GM21423 (cell line): ENCODE measurements around the gene UGT1A8.
"Not testable (repeated sequence)": the region's sequence is repeated elsewhere in the genome, so short reads cannot be mapped to it uniquely, and the experiment has no call there.

Experiments used
- ATAC-seq: cut with Tn5 transposase; IDR thresholded peaks from one replicate; pipeline ENCODE4 v1.9.1; 2021; ENCODE audit warnings: mild to moderate bottlenecking, moderate library complexity; ENCODE audit not compliant: unreplicated experiment

UGT1A8 gene

GRCh38 chr2:233711312-233712008 is 94.0 kb downstream of the UGT1A8 start:
- no peak for ATAC-seq

DNA sequence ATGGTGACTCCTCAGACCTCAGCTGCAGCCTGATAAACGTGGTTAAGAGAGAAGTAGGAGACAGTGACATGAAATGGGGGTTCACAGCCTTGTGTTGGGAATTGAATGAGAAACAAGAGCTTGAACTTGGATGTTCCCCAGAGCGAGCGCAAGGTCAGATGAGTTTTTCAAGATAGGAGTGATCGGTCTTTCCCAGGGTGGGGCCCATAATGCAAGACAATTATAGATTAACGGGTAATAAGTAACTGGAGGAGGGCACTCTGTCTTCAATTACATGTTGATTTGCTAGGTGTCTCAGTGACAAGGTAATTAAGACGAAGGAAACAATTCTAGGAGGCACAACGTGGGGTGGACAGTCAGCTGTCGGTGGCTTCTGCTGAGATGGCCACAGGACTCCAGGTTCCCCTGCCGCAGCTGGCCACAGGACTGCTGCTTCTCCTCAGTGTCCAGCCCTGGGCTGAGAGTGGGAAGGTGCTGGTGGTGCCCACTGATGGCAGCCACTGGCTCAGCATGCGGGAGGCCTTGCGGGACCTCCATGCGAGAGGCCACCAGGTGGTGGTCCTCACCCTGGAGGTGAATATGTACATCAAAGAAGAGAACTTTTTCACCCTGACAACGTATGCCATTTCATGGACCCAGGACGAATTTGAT is 95.3 kb downstream of the UGT1A8 start, which contains the start of gene UGT1A5:
UGT1A5 (plus strand) TSS at position 297 of the 651 bp plus-strand sequence; CDS start at position 382, 85 bp downstream.
- ATAC-seq, result no peak

DNA sequence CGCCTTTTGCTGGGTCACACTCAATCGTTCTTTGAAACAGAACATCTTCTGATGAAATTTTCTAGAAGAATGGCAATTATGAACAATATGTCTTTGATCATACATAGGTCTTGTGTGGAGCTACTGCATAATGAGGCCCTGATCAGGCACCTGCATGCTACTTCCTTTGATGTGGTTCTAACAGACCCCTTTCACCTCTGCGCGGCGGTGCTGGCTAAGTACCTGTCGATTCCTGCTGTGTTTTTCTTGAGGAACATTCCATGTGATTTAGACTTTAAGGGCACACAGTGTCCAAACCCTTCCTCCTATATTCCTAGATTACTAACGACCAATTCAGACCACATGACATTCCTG is 95.8 kb downstream of the UGT1A8 start:
- ATAC-seq, result no peak

DNA sequence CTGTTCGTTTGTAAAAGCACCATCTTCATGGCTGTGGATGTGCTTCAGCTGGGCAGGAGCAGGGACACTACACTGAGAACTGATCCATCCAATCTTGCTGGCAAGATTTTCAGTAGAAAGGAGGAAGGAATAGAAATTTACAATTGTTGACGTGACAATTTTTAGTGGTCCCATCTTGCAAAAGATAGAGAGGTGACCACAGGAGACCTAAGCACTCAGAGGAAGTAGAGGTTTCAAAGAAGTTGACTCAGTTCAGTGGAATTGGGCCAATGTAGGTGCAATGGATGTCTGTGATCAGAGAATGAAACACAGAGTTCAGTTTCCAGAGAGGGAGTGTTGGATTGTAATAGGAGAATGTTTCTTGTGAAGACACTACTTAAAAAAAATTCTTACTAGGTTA is 96.7 kb downstream of the UGT1A8 start:
- no peak for ATAC-seq

DNA sequence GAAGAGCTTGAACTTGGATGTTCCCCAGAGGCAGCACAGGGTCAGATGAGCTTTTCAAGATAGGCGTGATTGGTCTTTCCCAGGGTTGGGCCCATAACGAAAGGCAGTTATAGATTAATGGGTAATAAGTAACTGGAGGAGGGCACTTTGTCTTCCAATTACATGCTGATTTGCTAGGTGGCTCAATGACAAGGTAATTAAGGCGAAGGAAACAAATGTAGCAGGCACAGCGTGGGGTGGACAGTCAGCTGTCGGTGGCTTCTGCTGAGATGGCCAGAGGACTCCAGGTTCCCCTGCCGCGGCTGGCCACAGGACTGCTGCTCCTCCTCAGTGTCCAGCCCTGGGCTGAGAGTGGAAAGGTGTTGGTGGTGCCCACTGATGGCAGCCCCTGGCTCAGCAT is 101.1 kb downstream of the UGT1A8 start, which contains the start of gene UGT1A4:
UGT1A4 (plus strand) TSS at position 185 of the 400 bp plus-strand sequence; CDS start at position 270, 85 bp downstream.
- ATAC-seq, result no peak

GRCh38 chr2:233728723-233729301 is 111.4 kb downstream of the UGT1A8 start, which contains the start of gene UGT1A3:
Gene UGT1A3 (plus strand): TSS chr2:233729042. CDS start chr2:233729127, 85 bp downstream.
- ATAC-seq, result no peak

DNA sequence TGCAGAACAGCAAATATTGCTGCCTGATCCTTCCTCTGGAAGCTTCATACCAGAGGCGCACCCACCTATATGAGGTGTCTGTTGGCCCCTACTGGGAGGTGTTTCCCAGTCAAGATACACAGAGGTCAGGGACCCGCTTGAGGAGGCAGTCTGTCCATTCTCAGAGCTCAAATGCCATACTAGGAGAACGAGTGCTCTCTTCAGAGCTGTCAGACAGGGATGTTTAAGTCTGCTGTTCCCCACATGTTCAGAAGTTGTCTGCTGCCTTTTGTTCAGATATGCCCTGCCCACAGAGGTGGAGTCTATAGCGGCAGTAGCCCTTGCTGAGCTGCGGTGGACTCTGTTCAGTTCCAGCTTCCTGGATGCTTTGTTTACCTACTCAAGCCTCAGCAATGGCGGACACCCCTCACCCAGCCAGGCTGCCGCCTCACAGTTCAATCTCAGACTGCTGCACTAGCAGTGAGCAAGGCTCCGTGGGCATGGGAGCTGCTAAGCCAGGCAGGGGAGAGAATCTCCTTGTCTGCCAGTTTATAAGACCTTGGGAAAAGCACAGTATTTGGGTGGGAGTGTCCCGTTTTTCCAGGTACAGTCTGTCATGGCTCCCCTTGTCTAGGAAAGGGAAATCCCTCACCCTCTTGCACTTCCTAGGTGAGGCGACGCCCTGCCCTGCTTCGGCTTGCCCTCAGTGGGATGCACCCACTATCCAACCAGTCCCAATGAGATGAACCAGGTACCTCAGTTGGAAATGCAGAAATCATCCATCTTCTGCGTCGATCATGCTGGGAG is 119.6 kb downstream of the UGT1A8 start:
- not testable (repeated sequence) for ATAC-seq

DNA sequence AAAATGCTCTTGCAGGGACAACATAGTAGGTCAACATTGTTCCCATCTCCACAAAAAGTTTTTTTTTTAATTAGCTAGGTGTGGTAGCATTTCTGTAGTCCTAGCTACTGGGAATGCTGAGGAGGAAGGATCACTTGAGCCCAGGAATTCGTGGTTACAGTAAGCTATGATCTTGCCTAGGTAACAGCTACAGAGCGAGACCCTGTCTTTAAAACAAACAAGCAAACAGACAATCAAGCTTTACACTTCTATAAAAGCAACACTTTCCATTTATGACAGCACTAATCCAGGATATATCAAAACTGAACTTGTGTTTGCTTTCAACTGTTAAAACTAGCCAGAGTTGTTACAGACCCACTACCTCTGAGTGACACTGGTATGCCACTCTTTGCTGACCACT is 123.4 kb downstream of the UGT1A8 start:
- no peak for ATAC-seq

GRCh38 chr2:233743464-233744259 is 126.2 kb downstream of the UGT1A8 start:
- ATAC-seq, result no peak

GRCh38 chr2:233745073-233745755 is 127.8 kb downstream of the UGT1A8 start:
- no peak for ATAC-seq

GRCh38 chr2:233745838-233746237 is 128.4 kb downstream of the UGT1A8 start:
- ATAC-seq, result not testable (repeated sequence)

GRCh38 chr2:233746475-233747282 is 129.2 kb downstream of the UGT1A8 start:
- ATAC-seq, result no peak

GRCh38 chr2:233747283-233747544 is 129.8 kb downstream of the UGT1A8 start:
- no peak for ATAC-seq

DNA sequence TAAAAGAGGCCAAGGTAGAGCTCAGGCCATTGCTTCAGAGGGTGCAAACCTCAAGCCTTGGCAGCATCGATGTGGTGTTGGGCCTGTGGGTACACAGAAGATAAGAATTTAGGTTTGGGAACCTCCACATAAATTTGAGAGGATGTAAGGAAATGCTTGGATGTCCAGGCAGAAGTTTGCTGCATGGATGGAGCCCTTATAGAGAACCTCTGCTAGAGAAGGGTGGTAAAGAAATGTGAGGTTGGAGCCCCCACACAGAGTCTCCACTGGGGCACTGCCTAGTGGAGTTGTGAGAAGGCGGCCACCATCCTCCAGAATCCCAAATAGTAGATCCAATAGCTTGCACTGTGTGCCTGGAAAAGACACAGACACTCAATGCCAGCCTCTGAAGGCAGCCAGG is 133.3 kb downstream of the UGT1A8 start:
- ATAC-seq, result not testable (repeated sequence)

DNA sequence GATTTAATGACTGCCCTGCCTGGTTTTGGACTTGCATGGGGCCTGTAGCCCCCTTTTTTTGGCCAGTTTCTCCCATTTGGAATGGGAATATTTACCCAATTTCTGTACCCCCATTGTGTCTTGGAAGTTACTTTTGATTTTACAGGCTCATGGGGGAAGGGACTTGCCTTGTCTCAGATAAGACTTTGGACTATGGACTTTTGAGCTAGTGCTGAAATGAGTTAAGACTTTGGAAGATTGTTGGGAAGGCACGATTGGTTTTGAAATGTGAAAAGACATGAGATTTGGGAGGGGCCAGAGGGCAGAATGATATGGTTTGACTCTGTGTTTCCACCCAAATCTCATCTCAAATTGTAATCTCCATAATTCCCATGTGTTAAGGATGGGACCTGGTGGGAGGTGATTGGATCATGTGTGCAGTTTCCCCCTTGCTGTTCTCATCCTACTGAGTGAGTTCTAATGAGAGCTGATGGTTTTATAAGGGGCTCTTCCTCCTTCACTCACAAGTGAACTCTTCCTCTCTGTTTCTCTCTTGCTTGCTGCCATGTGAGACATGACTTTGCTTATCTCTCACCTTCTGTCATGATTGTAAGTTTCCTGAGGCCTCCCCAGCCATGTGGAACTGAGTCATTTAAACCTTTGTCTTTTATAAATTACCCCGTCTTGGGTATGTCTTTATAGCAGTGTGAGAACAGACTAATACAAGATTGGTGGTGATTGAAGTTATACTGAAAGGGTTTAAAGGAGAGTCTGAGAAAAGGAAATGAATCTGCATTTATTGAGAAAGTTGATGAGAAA is 134.0 kb downstream of the UGT1A8 start:
- ATAC-seq, result not testable (repeated sequence)

DNA sequence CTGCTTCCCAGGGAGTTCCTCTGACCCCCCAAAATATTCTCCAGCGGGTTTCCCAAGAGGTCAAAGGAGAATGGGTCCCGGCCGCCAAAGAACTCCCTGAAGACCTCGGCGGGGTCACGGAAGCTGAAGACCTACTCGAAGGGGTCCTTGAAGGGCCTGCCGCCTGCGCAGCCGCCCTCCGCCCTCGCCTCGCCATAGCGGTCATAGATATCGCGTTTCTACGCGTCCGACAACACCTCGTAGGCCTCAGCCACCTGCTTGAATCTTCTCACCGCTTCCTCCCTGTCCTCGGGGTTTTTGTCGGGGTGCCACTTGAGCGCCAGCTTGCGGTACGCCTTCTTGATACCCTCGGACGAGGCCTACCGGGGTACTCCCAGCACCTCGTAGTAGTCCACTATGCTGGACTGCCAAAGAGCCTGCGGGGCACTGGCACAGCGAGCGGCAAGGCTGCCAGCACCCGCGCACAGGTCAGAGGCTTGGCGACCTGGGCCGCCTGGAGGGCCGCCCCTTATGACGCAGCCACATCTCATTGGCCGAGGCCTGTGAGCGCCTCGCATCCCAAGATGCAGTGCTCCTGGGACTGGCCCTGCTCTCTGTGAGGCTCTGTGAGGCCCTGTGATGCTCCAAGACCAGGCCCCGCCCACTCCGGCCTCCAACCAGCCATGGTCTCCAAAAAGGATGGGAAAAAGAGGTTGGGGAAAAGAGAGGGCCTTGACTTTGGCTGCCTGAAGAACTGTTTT is 137.6 kb downstream of the UGT1A8 start:
- no peak for ATAC-seq

GRCh38 chr2:233756429-233757081 is 139.1 kb downstream of the UGT1A8 start:
- ATAC-seq, result no peak
